Endothelial cell of umbilical vein (primary cell): ENCODE measurements around the gene NUTM2G.
"Not testable (repeated sequence)": the region's sequence is repeated elsewhere in the genome, so short reads cannot be mapped to it uniquely, and the experiment has no call there.

ENCODE experiments used
- POLR2A ChIP-seq: IDR thresholded peaks from 2 replicates; pipeline ENCODE4 v1.6.1; 2012; ENCODE audit warnings: low read depth, mild to moderate bottlenecking, control low read depth, low read length
- TF ChIP-seq, protein P1 (sequence below), 2 donors: IDR thresholded peaks; 1 replicate in 1 of 2; 2 replicates in 1 of 2; pipeline ENCODE4 v1.5.1; 2011; ENCODE audit warnings: low read length in 2 of 2, mild to moderate bottlenecking in 2 of 2, moderate library complexity in 2 of 2, control low read depth in 1 of 2, inconsistent platforms in 1 of 2, low read depth in 1 of 2; ENCODE audit not compliant: insufficient read depth in 1 of 2; ENCODE audit errors: extremely low read depth in 1 of 2

DNA sequence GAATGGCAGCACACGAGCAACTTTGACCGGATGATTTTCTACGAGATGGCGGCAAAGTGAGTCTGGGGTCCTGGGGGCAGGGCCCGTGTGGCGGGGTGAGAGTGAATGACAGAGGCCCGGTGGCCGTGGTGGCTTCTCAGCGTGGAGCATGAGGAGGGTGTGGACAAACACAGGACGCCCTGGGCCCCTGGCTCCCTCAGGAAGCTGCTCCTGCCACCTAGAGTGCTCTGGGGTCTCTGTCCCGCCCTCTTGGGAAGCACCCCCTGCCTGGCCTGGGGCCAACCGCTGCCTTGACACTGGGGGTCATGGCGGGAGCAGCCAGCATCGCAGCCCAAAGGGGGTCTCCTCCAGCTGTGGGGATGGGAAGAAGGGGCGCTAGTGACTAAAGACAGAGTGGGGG lies 6.8 kb downstream of the NUTM2G start:
- TF ChIP-seq, protein P1, sequence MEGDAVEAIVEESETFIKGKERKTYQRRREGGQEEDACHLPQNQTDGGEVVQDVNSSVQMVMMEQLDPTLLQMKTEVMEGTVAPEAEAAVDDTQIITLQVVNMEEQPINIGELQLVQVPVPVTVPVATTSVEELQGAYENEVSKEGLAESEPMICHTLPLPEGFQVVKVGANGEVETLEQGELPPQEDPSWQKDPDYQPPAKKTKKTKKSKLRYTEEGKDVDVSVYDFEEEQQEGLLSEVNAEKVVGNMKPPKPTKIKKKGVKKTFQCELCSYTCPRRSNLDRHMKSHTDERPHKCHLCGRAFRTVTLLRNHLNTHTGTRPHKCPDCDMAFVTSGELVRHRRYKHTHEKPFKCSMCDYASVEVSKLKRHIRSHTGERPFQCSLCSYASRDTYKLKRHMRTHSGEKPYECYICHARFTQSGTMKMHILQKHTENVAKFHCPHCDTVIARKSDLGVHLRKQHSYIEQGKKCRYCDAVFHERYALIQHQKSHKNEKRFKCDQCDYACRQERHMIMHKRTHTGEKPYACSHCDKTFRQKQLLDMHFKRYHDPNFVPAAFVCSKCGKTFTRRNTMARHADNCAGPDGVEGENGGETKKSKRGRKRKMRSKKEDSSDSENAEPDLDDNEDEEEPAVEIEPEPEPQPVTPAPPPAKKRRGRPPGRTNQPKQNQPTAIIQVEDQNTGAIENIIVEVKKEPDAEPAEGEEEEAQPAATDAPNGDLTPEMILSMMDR (IDR thresholded peaks at IDR 0.05; ENCODE audit: extremely low read depth in 1 of 2, insufficient read depth in 1 of 2, low read depth in 1 of 2, low read length in 2 of 2) = not testable (repeated sequence)
- not testable (repeated sequence) for TF ChIP-seq POLR2A
